D721Med (cell line): ENCODE results near the gene BCAR1.
A peak's percentile ranks its signal among the peaks of the same experiment; 100 is the strongest.

ENCODE experiments used
- DNase-seq: peaks from one replicate; pipeline ENCODE4 v3.0.0; 2011; ENCODE audit warnings: low spot score; ENCODE audit not compliant: insufficient read length
- FAIRE-seq: peaks from 2 replicates; lab custom pipeline; 2011; peaks lifted over from hg19 to GRCh38; lab: Jason Lieb, UNC
- TF ChIP-seq, protein P1 (sequence below): IDR thresholded peaks from 2 replicates; pipeline ENCODE4 v1.5.1; 2012; ENCODE audit warnings: mild to moderate bottlenecking, control low read depth; ENCODE audit not compliant: insufficient read depth; ENCODE audit errors: missing control alignments

The BCAR1 gene

DNA sequence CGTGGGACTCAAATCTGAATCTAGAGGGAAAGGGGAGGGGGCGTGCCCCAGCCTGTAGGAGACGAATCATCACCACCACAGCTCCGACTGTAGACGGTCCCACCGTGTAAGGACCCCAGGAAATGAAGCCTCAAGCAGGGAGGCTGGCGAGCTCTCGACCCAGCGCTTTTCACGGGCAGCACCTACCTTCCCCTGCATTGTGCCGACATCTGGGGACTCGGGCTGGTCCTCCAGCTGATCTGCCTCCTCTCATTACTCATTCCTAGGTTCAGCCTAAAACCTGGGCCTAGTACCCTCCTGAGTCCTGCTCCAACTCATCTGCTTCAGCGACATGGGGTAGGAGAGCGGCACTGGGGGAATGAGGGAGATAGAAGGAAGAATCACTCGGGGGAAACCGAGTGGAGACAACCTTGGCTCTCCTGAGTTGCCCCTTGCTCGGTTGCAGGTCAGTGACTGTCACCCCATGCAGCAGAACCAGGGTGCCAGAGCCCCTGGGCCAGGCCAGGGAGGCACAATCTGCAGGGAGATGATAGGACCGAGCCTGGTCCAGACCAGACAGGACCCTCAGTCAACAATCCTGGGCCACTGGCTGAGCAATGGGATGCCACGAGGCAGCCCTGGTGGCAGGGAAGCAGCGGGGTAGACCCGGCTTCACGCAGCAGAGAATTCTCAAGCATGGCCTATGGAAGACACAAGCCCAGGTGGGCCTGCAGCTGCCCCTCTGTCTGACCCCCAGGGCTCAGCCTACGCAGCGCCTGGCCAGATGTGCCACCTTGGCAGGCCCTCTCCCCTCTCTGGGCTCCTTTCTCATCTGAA lies 833 bp upstream of the BCAR1 start:
- FAIRE-seq = no peak
- DNase-seq = no peak
- TF ChIP-seq, protein P1, sequence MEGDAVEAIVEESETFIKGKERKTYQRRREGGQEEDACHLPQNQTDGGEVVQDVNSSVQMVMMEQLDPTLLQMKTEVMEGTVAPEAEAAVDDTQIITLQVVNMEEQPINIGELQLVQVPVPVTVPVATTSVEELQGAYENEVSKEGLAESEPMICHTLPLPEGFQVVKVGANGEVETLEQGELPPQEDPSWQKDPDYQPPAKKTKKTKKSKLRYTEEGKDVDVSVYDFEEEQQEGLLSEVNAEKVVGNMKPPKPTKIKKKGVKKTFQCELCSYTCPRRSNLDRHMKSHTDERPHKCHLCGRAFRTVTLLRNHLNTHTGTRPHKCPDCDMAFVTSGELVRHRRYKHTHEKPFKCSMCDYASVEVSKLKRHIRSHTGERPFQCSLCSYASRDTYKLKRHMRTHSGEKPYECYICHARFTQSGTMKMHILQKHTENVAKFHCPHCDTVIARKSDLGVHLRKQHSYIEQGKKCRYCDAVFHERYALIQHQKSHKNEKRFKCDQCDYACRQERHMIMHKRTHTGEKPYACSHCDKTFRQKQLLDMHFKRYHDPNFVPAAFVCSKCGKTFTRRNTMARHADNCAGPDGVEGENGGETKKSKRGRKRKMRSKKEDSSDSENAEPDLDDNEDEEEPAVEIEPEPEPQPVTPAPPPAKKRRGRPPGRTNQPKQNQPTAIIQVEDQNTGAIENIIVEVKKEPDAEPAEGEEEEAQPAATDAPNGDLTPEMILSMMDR = no peak

DNA sequence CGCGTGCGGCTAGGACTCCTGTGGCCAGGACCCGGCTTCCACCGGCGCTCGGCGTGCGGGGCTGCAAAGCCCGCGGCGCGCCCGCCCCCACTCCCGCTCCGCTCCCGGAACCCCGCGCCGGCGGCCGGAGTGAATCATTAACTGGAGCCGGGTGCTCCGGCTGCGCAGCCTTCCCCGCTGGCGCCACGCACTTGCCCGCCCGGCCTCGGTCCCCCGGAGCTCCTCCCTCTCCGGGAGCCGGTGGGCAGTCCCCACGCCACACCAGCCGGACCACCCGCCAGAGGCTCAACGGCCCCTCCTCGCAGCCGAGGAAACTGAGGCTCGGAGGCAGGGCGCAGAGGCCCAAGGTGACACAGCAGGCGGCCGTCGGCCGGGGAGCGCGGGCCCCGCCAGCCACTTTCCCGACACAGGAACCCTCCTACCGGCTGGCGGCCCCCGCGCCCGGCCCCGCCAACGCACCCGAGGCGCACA lies 580 bp downstream of the BCAR1 start:
- peak; percentile 51 for DNase-seq
- FAIRE-seq = no peak

DNA sequence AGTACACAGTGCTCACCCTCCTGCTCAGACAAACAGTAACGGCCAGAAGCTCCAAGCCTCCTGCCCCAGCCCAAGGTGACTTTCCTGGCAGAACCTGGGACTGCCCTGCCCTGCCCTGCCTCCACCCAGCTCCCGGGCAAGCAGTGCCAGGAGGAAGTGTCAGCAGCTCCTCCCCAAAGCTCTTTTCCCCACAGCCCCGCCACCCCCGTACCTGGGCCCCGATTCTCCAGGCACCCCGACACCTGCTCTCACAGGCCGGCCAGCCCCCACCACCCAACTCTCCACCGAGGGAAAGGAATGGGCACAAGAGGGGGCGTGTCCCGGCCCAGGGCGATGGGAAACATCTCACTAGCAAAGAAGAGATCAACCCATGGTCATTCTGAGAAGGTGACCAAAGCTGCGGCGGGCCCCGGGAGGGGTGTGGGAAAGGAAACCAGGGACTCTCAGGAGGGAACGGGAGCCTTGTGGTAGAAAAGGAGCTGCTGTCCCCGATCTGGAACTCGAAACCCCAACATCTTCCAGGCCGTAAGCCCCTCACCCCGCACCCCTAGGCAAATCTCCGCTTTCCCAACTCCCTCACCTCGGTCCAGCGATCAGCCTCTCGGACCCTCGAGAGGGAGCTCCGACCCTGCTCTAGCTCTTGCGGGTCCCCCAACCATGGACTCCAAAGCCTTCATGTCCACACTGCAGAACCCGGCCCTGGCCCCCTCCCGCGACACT lies 1.2 kb downstream of the BCAR1 start:
- DNase-seq (no peak), FAIRE-seq (no peak)
- TF ChIP-seq, protein P1 = peak; percentile 4

More for the DNA sequence above, 580 bp downstream of the BCAR1 start:
- TF ChIP-seq, protein P1 = no peak

DNA sequence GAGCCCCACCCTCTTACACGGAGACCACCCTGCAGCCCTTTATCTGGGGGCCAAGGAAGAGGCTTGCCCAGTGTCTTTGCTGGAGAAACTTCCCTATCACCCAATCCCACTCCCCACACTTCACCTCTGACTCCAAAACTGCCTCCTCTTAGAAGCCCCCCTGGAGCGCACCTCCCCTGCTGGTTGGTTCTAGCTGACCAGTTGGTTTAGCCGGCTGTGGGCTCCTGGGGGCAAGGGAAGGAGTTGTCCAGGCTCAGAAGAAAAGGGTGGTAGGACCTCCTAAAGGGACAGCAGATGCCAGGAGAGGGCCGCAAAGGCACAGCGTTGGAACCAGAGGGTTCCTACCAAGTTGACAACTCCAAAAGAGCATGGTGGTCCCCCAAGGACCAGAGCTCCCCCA lies 2.0 kb downstream of the BCAR1 start:
- FAIRE-seq = no peak
- TF ChIP-seq, protein P1 = no peak

DNA sequence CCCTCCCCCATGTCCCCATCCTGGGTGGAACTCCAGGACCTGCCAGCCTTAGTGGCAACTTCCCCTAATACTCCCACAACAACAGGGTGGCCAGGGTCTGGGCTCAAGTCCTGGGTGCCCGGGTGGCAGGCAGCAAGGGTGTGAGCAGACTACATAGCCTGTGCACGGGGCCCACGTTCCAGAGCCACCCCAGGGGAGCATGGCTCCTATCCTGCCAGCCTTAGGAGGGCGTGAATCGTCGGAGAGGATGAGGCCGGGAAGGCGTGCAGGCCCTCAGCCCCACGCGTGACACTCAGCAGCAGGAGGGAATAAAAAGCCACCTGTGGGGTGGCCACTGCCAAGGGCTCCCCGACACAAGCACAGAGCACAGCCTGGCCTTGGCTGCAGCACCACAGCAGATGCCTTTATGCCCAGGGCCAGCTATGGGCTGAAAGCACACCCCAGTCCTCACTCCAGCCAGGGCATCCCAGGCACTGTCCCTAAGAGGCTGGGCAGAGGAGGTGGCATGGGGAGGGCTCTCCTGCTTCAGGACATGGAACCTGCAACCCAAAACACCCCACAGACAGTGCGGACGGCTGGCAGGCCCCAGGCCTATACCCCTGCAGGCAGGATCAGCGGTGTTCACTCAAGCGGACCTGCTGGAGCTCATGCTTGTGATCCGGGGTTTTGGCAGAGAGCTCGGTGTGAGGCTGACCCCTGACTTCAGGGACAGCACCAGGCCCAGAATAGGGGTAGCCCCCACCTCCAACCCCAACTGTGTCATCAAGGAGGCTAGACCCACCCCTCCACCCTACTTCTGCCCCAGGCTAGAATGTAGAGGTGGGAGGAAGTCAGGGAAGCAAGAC lies 2.7 kb downstream of the BCAR1 start:
- FAIRE-seq (no peak), DNase-seq (no peak)
- TF ChIP-seq, protein P1 = no peak

More for the DNA sequence above, 2.0 kb downstream of the BCAR1 start:
- DNase-seq = no peak

DNA sequence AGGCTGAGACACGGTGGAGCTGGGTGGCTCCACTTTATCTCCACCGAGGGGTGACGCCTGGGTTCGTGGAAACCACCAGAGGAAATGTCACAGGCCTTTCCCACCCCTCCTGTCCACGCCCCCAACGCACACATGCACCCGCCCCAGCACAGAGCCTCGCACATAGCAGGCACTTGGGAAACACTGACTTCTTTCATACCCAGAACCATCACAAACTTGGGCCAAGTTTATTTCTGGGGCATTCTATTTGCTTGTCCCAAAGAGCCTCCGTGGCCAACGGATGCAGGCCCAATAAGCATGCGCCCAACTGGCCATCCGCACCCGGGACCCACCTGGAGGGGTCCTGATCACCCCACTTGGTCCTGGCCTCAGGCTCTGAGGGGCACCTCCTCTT lies 3.3 kb downstream of the BCAR1 start:
- DNase-seq (no peak), FAIRE-seq (no peak)
- TF ChIP-seq, protein P1 = no peak
